Activated gamma-delta T cell treated with anti-CD3 and anti-CD28 coated beads, Interleukin-2, amount 50 U/mL, for 16 hours (primary cell): ENCODE results near the gene SERPINB6.
"Not testable (repeated sequence)": the region's sequence is repeated elsewhere in the genome, so short reads cannot be mapped to it uniquely, and the experiment has no call there.

Experiments
- DNase-seq: peaks from one replicate; pipeline ENCODE4 v3.0.0-alpha.2; 2020; ENCODE audit warnings: low read depth

Gene SERPINB6

DNA sequence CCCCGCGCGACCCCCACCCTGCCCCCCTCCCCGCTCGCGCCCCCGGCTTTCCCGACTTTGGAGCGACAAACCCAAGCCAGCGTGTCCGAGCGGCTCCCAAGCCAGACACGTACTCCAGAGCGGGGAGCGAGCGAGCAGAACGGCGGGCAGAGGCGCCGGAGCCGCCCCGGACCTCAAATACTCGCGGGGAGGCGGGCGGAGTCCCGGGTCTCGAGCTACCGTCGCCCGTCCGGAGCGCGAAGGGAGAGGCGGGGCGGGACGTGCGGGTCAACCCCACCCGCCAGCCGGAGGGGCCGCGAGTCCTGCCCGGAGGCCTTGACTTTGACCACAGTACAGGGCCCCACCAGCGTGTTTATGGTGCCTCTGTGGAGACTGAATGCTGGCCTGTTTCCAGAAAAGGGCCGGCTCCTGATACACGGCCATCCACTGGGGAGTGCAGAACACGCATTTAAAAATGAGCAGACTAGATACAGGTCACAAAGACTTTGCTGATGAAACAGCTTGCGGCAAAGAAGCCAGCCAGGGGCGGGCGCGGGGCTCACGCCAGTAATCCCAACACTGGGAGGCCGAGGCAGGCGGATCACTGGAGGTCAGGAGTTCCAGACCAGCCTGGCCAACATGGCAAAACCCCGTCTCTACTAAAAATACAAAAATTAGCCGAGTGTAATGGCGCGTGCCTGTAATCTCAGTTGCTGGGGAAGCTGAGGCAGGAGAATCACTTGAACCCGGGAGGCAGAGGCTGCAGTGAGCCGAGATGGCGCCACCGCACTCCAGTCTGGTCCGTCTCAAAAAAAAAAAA, at the start of gene SERPINB6:
SERPINB6 (minus strand) TSS at position 148 of the 799 bp plus-strand sequence. CDS start 12,235 bp downstream, outside the sequence.
- peak; percentile 24 for DNase-seq

DNA sequence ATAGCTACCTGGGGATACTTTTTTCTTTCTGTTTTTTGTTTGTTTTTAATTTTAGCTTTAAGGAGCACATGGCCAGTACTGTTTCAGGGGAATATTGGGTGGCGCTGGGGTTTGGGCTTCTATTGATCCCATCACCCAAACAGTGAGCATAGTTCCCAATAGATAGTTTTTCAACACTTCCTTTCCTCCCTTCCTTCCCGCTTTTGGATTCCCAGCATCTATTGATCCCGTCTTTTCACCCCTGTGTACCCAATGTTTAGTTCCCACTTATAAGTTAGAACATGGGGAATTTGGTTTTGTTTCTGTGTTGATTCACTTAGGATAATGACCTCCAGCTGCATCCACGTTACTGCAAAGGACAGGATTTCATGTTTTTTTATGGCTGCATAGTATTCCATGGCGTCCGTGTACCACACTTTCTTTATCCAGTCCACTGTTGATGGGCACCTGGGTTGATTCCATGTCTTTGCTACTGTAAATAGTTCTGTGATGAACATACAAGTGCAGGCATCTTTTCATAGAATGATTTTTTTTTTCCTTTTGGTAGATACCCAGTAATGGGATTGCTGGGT, 48.5 kb upstream of the SERPINB6 start:
- no peak for DNase-seq

DNA sequence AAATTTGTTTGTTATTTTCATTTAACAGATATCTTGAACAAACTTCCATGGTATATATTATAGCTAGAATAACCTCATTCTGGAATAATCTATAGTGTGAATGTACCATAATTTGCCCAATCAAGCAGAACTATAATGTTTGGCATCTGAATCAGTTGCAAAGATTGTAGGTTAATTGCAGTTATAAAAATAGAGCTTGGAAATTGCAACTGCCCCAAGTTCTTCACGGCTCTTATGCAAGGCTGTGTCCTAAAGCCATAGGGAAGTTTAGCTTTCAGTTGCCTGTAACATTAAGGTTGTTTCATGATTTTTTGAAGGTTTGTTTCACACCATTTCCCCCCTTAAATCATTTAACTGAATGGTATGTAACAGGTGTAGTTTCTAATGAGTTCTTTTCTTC, 47.7 kb upstream of the SERPINB6 start:
- DNase-seq = no peak

DNA sequence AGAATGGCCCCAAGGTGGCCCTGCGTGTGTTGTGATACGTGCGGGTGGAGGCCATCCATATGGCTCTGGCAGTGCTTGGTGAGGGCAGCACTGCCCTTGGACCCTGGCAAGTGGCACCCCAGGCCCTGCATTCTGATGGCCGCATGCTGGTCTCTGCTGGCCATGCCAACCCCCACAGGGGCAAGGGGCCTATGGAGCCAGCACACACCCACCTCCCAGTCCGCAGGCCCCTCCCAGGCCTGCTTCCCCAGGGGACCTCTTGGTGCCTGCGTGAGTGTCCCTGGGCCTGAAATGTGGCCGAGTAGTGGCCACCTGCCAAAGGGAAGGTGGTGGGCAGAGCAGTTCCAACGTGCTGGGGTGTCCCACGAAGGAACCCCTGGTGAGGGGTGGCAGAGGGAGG, 45.9 kb upstream of the SERPINB6 start:
- no peak for DNase-seq

DNA sequence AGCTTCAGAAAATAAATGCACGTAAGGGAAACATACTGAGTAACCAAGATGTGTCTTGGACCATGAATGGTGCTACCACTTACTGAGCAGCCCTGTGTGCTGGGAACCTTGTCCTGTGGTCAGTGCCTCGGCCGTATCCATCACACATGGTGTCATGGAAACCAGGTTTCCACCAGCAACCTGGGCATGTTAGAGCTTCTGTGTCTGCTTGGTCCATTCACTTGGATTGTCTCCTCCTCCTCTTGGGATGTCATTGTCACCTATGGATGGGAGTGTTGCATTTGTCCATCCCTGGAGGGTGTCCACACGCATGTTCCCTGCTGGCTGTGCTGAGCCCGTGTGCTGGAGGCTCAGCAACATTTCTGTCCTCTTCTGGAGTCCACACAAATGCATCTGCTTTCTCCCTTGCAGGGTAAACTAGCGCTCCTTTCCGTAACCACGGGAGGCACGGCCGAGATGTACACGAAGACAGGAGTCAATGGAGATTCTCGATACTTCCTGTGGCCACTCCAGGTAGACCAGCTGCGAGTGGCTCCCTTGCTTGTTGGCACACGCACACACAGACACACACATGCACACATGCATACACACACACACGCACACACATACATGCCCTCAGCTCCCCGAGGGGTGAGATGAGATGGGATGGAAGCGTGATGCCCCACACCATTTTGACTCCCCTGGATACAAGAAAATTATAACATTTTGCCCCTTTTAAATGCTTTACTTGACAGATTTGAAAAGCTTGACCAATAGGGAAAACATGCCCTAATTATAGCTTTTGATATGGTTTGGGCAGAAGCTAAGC, 45.3 kb upstream of the SERPINB6 start:
- no peak for DNase-seq

DNA sequence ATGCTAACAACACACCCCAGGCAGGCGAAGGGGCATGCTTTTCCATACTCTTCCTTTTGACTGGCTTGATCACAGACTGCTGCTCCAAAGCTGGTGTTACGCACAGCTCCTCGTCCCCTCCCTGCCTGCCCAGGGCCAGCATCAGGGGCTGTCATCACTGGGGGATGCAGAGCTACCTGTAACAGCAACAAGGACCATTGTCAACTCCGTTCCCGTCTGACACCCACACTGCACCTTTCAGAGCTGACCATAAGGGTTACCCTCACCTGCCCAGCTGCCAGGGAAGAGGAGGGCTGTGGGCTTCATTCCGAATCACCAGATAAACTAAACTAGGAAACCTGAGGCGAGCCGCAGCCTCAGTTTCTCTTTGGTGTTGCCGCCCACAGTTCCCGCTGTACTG, 43.8 kb upstream of the SERPINB6 start:
- no peak for DNase-seq

DNA sequence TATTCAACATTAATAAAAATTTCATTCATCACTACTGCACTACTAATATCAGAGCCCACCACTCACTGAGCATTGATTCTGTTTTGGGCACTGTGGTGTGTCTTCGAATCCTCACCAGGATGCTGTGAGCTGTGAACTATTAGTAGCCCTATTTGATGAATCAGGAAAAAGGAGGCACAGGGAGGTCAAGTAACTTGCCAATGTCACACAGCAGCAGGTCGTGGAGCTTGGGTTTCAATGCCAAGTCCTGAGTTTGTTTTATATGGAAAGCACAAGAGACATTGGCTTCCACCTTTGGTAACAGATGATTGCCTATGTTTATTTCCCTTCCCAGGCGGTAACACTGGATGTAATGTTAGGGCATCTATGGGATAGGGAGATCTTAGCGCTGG, 43.3 kb upstream of the SERPINB6 start:
- DNase-seq = no peak

DNA sequence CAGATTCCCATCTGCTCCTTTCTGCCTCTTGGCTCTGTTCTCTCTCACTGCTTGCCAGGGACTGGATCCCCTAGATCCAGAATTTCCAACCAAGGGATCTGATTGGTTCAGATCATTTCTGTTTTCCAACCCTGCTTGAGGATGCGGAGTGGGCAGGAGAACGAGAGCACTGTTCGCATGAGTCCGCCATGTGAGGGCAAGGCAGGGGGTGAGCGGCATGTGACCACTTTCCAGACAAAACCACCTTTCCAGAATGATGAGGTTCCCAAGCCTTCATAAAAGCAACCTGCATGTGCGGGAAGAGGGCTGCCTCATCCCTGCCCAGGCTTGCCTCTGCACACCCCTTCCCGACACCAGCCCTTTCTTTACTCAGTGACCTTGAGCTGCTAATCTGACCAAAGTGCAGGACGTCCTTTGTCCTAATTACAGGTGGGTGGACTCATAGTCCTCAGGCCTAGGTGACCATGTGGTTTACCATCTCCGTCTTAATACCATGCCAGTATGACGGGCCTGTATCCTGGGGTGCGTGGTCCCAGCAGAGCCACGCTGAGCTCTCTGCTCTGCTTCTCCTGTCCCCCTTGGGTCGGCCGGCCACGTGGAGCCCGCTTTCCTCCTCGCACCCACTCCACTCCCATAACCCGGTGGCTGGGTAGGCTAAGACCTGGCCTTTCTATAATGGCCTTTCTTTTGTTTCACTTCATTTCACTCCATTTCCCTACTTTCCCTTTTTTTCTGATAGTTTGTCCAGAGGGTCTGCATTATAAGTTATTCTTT, 42.7 kb upstream of the SERPINB6 start:
- no peak for DNase-seq

DNA sequence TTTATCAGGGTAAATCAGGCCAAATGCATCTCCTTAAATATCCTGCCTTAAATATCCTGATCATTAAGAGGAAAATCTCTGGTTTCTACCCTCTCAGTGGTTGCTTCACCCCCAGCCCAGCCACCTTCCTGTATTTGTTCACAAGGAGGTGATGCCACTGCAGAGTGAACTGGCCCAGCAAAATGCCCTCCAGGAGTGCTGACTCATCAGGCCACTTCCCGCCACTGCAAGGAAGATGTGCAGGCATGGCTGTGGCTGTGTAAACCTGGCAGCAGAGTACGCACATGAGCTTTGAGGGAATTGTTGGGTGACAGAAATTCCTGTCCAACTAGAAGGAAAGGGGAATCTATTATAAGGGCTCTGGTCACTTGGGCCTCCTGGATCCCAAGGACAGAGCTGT, 42.1 kb upstream of the SERPINB6 start:
- DNase-seq = no peak

DNA sequence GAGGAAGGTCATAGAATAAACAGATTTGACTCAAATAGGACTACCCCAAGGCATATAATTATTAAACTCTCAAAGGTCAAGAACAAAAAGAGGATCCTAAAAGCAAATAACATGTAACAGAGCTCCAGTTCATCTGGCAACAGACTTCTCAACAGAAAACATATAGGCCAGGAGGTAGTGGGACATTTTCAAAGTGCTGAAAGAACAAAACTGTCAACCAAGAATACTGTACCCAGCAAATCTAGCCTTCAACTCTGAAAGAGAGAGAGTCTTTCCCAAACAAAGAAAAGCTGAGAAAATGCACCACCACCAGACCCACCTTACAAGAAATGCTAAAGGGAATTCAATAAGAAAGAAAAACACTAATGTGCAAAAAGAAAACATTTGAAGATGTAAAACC, 40.2 kb upstream of the SERPINB6 start:
- DNase-seq = no peak

DNA sequence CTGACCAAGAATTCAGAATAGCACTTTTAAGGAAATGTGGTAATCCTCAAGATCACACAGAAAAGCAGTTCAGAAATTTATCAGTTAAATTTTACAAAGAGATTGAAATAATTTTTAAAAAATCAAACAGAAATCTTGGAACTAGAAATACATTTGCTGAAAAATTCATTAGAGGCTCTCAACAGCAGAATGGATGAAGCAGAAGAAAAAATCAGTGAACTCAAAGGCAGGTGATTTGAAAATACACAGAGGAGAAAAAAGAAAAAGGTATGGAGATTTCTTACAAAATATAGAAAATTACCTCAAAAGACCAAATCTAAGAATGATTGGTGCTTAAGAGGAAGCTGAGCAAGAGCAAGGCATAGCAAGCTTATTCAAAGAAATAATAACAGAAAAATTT, 39.8 kb upstream of the SERPINB6 start:
- DNase-seq = no peak

DNA sequence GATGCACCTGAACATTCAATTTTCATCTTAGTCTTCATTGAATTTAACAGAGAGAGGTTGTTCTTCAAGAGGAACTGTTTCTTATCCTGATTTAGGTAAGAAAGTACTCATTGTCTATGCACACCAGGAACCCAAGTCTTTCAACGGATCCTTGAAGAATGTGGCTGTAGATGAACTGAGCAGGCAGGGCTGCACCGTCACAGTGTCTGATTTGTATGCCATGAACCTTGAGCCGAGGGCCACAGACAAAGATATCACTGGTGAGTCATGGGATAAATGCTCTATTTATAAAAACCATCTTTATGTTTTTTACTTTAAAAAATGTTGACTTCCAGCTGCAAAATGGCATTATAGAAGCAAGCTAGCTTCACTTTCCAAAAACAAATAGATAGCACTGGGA, 38.6 kb upstream of the SERPINB6 start:
- no peak for DNase-seq

DNA sequence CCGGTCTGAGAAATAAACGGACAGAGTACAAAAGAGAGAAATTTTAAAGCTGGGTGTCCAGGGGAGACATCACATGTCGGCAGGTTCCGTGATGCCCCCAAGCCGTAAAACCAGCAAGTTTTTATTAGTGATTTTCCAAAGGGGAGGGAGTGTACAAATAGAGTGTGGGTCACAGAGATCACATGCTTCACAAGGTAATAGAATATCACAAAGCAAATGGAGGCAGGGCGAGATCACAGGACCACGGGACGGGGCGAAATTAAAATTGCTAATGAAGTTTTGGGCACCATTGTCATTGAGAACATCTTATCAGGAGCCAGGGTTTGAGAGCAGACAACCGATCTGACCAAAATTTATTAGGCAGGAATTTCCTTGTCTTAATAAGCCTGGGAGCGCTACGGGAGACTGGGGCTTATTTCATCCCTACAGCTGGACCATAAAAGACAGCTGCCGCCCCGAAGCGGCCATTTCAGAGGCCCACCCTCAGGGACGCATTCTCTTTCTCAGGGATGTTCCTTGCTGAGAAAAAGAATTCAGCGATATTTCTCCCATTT, 37.4 kb upstream of the SERPINB6 start:
- DNase-seq = not testable (repeated sequence)

DNA sequence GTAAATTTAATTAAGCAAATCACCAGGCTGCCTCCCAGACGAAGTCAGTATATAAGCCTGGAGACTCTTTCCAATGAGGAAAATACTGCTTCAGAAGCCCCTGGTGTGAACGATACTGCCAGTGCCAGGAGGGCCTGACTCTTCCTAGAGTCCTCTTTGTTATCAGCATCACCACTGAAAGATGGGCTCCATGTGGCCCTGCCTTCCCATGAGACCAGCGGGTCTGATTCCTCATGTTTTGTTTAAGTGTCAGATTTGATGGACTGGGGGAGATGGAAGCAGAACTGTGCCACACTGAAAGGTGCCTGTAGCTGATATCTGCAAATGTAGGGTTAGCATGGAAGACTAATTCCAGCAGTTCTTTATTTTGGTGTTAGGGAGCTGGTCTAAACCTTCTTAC, 36.2 kb upstream of the SERPINB6 start:
- no peak for DNase-seq

DNA sequence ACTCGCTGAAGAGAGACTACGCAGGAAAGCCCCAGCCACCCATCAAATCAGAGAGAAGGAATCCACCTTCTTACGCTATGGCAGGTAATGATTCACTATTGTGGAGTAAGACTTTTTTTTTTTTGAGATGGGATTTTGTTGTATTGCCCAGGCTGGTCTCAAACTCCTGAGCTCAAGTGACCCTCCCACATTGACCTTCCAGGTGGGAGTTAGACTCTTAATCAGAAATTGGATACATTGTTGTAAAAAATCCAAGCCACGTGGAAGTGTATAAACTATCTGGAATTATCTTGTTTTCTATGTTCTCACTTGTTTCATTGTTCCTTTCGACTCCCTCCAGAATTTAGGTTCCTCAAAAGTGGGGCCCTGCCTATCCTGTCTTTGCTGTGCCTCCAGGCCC, 35.1 kb upstream of the SERPINB6 start:
- no peak for DNase-seq

DNA sequence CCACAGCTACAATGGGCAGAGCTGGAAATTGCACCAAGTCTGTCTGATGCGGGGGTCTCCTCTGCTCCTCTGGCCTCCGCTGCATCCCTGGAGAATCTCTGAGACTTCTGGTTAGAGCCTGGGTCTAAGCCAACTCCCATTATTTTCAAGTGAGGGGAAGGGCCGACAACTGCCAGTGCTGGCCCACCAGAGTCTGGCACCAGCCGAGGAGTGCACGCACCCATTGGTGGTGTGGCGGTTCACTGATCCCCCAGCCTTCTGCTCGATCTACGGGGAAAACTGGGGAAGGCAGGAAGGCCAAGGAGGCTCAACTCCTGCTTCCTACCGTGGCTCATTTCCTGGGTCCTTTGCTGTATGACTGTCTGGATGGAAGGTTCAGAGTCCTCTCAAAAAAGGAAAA, 34.5 kb upstream of the SERPINB6 start:
- no peak for DNase-seq

DNA sequence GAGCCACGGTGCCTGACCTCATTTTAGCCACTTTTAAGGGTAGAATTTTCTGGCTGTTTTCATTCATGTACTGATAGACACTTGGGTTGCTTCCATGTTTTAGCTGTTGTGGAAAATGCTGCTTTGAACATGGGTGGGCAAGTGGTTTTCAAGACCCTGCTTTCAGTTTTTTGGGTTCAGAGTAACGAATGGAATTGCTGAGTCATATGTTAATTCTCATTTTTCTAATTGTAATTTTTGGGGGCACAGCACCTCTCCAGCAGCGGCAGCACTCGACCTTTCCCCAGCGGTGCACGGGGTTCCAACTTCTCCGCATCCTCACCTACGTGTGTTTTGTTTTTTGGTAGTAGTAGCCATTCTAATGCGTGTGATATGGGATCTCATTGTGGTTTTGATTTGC, 33.7 kb upstream of the SERPINB6 start:
- DNase-seq = no peak

DNA sequence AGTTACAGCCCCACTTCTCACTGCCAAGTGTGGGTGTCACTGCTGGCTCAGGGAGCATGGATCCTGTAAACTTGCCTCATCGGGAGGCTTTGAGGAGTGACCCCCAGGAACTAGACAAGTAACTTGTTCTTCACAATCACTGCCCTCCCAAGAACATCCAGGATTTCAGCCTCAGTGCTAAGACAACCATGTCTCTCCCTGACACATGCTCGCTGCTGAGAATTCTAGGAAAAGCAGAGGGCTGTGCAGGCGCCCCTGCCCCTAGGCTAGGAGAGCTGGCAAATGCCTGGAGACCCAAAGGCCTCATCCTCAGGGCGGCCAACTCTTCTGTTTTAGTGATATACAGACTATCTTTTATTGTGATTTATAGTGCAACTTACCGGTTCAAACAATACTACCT, 31.9 kb upstream of the SERPINB6 start:
- DNase-seq = not testable (repeated sequence)

DNA sequence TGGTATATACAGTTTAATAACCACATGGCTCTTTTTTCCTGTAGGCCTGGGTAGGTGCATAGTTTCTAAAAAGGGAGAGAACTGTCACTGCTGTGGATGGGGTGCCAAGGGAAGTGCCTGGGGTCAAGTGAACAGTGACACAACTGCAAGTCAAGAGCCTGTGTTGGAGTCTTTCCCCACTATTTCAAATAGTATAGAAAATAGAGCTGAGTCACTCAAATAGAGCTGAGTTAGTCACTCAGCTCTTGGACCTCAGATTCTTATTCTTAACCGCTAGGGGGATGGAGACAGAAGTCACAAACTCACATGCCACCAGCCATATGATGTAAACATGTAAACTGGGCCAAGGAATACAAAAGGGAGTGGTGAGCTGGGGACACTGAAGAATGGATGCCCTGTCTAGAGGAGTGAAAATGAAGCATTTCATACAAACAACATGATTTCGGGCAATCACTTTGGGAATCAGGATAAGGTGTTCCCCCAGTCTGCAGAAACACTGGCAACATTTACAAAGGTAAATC, 30.5 kb upstream of the SERPINB6 start:
- no peak for DNase-seq

DNA sequence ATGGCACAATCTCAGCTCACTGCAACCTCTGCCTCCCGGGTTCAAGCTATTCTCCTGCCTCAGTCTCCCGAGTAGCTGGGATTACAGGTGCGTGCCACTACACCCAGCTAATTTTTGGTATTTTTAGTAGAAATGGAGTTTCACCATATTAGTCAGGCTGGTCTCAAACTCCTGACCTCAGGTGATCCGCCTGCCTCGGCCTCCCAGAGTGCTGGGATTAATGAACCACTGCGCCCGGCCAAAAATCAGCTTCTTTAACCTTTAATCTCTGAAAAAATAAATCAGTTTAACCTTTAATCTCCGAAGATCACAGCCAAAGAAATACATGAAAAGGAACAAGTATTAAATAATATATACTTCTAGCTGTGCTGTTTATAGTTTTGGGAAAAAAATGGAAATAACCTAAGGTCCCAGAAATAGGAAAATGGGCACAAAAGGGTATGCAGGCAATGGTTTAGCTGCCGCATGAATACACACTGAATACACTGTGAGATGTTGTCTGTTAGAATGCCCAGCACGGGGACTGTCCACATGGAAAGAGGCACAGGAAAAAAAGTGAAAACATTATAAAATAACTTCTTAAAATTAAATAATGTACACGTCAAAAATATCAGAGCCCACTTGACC, 29.9 kb upstream of the SERPINB6 start:
- no peak for DNase-seq
